ENCODE measurements around the gene CNEP1R1.
A peak's percentile ranks its signal among the peaks of the same experiment; 100 is the strongest.

Gene CNEP1R1

DNA sequence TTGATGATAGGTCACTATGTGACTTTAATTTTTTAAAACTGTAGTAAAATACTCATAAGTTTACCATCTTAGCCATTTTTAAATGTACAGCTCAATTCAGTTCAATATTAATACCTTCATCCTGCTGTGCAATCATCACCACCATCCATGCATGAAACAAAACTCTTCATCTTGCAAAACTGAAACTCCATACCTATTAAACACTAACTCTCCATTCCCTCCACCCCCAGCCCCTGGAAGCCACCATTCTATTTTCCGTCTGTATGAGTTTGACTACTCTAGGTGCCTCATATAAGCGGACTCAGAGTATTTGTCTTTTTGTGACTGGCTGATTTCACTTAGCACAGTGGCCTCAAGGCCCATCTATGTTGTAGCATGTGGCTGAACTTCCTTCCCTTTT, 9.4 kb upstream of the CNEP1R1 start:
- no peak for DNase-seq (ENCODE audit: low read depth)
- TF ChIP-seq CTCF (IDR thresholded peaks at IDR 0.05; ENCODE audit: low read depth, low read length, missing control alignments): no peak
- in situ Hi-C loops (cut with HindIII; ENCODE audit: low sequenced_read_pairs): no loop called here
- no peak overlapping the region for H3K4me3 ChIP-seq (ENCODE audit: low read depth, low read length)

GRCh38 chr16:50017553-50017952, 7.5 kb upstream of the CNEP1R1 start:
- in situ Hi-C loops (cut with HindIII; ENCODE audit: low sequenced_read_pairs): no loop called here
- no peak for TF ChIP-seq CTCF (IDR thresholded peaks at IDR 0.05; ENCODE audit: low read depth, low read length, missing control alignments)
- no peak for DNase-seq (ENCODE audit: low read depth)
- H3K4me3 ChIP-seq (ENCODE audit: low read depth, low read length): no peak overlapping the region

- no peak for TF ChIP-seq CTCF (IDR thresholded peaks at IDR 0.05; ENCODE audit: low read depth, low read length, missing control alignments)
- H3K4me3 ChIP-seq (ENCODE audit: low read depth, low read length): no peak overlapping the region
- in situ Hi-C loops (cut with HindIII; ENCODE audit: low sequenced_read_pairs): no loop called here
- DNase-seq (ENCODE audit: low read depth): no peak
These were observed 3.5 kb upstream of the CNEP1R1 start for GRCh38 chr16:50021544-50021943.

DNA sequence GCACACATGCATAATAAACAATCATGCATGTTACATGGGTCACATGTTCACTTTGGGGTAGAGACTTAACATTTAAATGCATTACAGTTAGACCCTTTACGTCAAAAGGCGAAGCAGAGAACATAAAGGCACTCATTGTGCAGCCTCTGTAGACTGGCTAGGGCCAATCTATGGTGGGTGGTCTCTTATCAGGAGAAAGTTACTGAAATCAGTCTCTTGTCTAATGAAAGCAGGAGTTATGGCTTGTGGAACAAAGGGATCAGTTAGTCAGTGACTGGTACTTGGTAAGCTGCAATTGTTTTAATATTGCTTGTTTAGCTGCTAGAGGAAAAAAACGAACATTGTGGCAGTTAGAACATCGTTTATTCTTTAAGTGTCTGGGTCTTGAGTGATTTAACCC, 1.4 kb upstream of the CNEP1R1 start:
- DNase-seq (ENCODE audit: low read depth): no peak
- no peak for TF ChIP-seq CTCF (IDR thresholded peaks at IDR 0.05; ENCODE audit: low read depth, low read length, missing control alignments)
- no peak overlapping the region for H3K4me3 ChIP-seq (ENCODE audit: low read depth, low read length)
- in situ Hi-C loops (cut with HindIII; ENCODE audit: low sequenced_read_pairs): no loop called here

DNA sequence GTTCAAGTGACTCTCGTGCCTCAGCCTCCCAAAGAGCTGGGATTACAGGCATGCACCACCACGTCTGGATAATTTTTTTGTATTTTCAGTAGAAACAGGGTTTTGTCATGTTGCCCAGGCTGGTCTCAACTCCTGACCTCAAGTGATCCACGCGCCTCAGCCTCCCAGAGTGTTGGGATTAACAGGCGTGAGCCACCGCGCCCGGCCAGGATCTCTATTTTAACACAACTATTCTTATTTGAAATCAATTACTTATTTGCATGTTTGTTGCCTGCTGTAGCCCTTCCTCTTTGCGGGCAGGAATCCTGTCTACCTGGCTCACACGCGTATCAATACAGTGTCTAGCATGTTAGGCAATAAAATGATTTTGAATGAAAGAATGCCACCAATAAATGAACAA, 818 bp upstream of the CNEP1R1 start:
- no peak overlapping the region for H3K4me3 ChIP-seq (ENCODE audit: low read depth, low read length)
- no peak for TF ChIP-seq CTCF (IDR thresholded peaks at IDR 0.05; ENCODE audit: low read depth, low read length, missing control alignments)
- in situ Hi-C loops (cut with HindIII; ENCODE audit: low sequenced_read_pairs): no loop called here
- DNase-seq (ENCODE audit: low read depth): no peak

DNA sequence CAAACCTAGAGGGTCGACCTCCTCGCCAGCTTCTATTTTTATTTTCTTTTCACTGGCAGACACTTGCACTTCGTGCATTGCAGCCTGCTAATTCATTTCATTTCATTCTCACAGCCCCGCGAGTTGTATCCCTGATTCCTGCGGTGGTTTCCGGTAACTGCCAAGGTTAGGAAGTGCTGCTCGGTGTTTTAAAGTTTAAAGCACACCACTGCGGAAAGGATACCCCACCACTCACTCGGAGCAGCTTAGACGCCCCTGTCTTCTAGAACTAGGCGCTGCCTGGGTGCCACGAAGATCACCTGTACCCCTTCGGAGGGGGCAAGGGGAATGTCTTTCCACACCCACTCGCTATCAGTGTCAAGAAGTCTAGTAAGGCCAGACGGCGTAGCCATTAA, 509 bp downstream of the CNEP1R1 start:
- DNase-seq (ENCODE audit: low read depth): peak; percentile 5
- in situ Hi-C loops (cut with HindIII; ENCODE audit: low sequenced_read_pairs): no loop called here
- TF ChIP-seq CTCF (IDR thresholded peaks at IDR 0.05; ENCODE audit: low read depth, low read length, missing control alignments): no peak
- H3K4me3 ChIP-seq (ENCODE audit: low read depth, low read length): peak overlapping the region; percentile 94

DNA sequence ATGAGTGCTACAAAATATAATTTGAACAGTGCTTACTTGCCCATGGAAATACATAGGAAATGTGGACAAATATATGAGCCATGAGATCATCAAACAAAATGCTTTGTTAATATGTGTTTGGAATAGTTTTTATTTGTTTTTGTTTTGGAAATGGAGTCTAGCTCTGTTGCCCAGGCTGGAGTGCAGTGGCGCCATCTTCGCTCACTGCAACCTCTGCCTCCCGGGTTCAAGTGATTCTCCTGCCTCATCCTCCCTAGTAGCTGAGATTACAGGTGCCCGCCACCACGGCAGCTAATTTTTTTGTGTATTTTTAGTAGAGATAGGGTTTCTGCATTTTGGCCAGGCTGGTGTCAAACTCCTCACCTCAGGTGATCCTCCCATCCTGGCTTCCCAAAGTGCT, 2.8 kb downstream of the CNEP1R1 start:
- H3K4me3 ChIP-seq (ENCODE audit: low read depth, low read length): no peak overlapping the region
- DNase-seq (ENCODE audit: low read depth): no peak
- in situ Hi-C loops (cut with HindIII; ENCODE audit: low sequenced_read_pairs): no loop called here
- TF ChIP-seq CTCF (IDR thresholded peaks at IDR 0.05; ENCODE audit: low read depth, low read length, missing control alignments): no peak

Data from astrocyte of the cerebellum (primary cell).